K562 (cell line): ENCODE data around the gene PBOV1.

Experiments
- LEF1 ChIP-seq: fragments of 450-650 bp; IDR thresholded peaks from 2 replicates; pipeline ENCODE4 v1.6.1; 2016; ENCODE audit warnings: mild to moderate bottlenecking
- NR1H2 ChIP-seq: sonication (generic); formaldehyde crosslinking; IDR thresholded peaks from 2 replicates; pipeline ENCODE4 v1.4.0; 2020; ENCODE audit warnings: mild to moderate bottlenecking, missing genetic modification reagents
- RBM39 ChIP-seq: fragments of 200-400 bp; formaldehyde crosslinking; optimal IDR thresholded peaks from 2 replicates; pipeline ENCODE3; 2018; ENCODE audit warnings: low read depth, low read length
- TAF1 ChIP-seq: IDR thresholded peaks from 2 replicates; pipeline ENCODE4 v1.6.1; 2011; ENCODE audit warnings: mild to moderate bottlenecking, low read length, moderate library complexity; ENCODE audit not compliant: insufficient read depth, control insufficient read depth, severe bottlenecking; ENCODE audit errors: extremely low read depth
- TGIF2 ChIP-seq: sonication (generic); formaldehyde crosslinking; IDR thresholded peaks from 2 replicates; pipeline ENCODE4 v1.8.1; 2022; ENCODE audit warnings: mild to moderate bottlenecking, missing genetic modification reagents, moderate library complexity
- ZSCAN29 ChIP-seq: fragments of 450-650 bp; IDR thresholded peaks from 2 replicates; pipeline ENCODE4 v1.6.1; 2017

GRCh38 chr6:138198430-138199091 is 19.7 kb downstream of the PBOV1 start:
- no peak for TF ChIP-seq TGIF2 (CRISPR knock-in tag)
- no peak for TF ChIP-seq NR1H2 (CRISPR knock-in tag)
- no peak for TF ChIP-seq RBM39
- no peak for TF ChIP-seq ZSCAN29
- TF ChIP-seq TAF1: no peak
- no peak for TF ChIP-seq LEF1
